Breast epithelium (tissue), 4 donors: ENCODE measurements around the gene SLC34A1. TPM values are rescaled to one million over a fixed set of nuclear protein-coding genes. Genes with fewer than 3 reads are reported as not detected.
A peak's percentile ranks its signal among the peaks of the same experiment; 100 is the strongest.
"Not testable (repeated sequence)": the region's sequence is repeated elsewhere in the genome, so short reads cannot be mapped to it uniquely, and the experiment has no call there.

Source experiments
- DNase-seq, 2 donors: peaks; one replicate each; pipeline ENCODE4 v3.0.0-alpha.2; 2019; ENCODE audit warnings: low spot score in 2 of 2
- H3K27ac ChIP-seq, 2 donors: fragments of 200-600 bp; sonication (generic) in 1 of 2; one replicate each; pipeline ENCODE4 v1.5.1; 2016 to 2019; ENCODE audit warnings: mild to moderate bottlenecking in 1 of 2
- H3K27me3 ChIP-seq, 2 donors: fragments of 200-600 bp; sonication (generic) in 1 of 2; one replicate each; pipeline versions ENCODE4 v1.5.1 to v1.6.0; 2017 to 2019; ENCODE audit warnings: control low read depth in 1 of 2, mild to moderate bottlenecking in 1 of 2
- H3K36me3 ChIP-seq: fragments of 200-600 bp; one replicate; pipeline ENCODE4 v1.5.1; 2019
- H3K4me1 ChIP-seq, 2 donors: fragments of 200-600 bp; sonication (generic); one replicate each; pipeline ENCODE4 v1.5.1; 2016 to 2019; ENCODE audit warnings: control low read depth in 1 of 2
- H3K4me3 ChIP-seq, 3 donors: fragments of 200-600 bp; sonication (generic); 1 replicate in 2 of 3; 2 replicates in 1 of 3; pipeline ENCODE4 v1.5.1; 2016 to 2019; ENCODE audit warnings: mild to moderate bottlenecking in 3 of 3, moderate library complexity in 2 of 3
- H3K9me3 ChIP-seq, 2 donors: fragments of 200-600 bp; sonication (generic) in 1 of 2; one replicate each; pipeline ENCODE4 v1.5.1; 2016 to 2019; ENCODE audit warnings: control low read depth in 1 of 2
- CTCF ChIP-seq, 3 donors: fragments of 450-650 bp; IDR thresholded peaks; one replicate each; pipeline ENCODE4 v1.5.1; 2016 to 2017; ENCODE audit warnings: antibody characterized with exemption in 3 of 3, mild to moderate bottlenecking in 3 of 3, moderate library complexity in 3 of 3
- POLR2A ChIP-seq: fragments of 450-650 bp; IDR thresholded peaks from one replicate; pipeline ENCODE4 v1.6.1; 2016; ENCODE audit warnings: antibody characterized with exemption, mild to moderate bottlenecking, moderate library complexity
- POLR2AphosphoS5 ChIP-seq, 3 donors: sonication (generic); formaldehyde crosslinking; IDR thresholded peaks; one replicate each; pipeline ENCODE4 v1.6.1; 2017; ENCODE audit warnings: antibody characterized with exemption in 3 of 3
- intact Hi-C: fragments of 100-400 bp; cut with DNase I; formaldehyde crosslinking; loops from one replicate; pipeline ENCODE4 v1.15.1; 2023; ENCODE audit warnings: low total_unique reads
- total RNA-seq, 3 donors: library from RNA; depleted of rRNA; stranded (reverse); fragments of >200 nt; gene quantifications; one replicate each; pipeline ENCODE4 v1.1.0, GENCODE V29; 2016

Gene SLC34A1
- total RNA-seq, 3 donors from 2014 or later, result not detected

GRCh38 chr5:177372910-177373309 is 11.3 kb upstream of the SLC34A1 start:
- no peaks in the 10 kb centered on the region for H3K4me1 ChIP-seq
- no peak overlapping the region for H3K27ac ChIP-seq
- TF ChIP-seq CTCF (IDR thresholded peaks at IDR 0.05), result no peak
- TF ChIP-seq POLR2AphosphoS5 (IDR thresholded peaks at IDR 0.05), result no peak
- TF ChIP-seq POLR2A, result no peak
- DNase-seq, result no peak
- intact Hi-C loops, result no loop called here
- no peaks in the 10 kb centered on the region for H3K36me3 ChIP-seq
- H3K27me3 ChIP-seq, result no peaks in the 10 kb centered on the region
- H3K9me3 ChIP-seq, result no peaks in the 10 kb centered on the region
- no peak overlapping the region for H3K4me3 ChIP-seq

DNA sequence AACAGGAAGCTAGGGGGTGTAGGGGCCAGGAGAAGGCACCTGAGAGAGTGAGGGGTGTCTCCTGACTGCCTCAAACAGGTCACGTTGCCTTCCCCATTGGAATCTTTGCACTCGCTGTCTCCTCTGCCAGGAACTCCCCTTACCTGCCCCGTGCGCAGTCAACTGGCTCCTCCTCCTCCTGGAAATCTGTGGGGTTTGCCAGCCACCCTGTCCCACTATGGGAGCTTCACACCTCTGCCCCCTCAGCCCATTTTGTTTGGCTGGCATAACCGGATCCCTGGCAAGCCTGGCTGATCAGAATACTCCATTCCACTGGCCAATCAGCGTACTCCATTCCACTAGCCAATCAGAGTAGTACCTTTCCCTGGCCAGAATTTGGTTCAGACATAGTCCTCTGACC is 10.4 kb upstream of the SLC34A1 start:
- TF ChIP-seq POLR2AphosphoS5 (IDR thresholded peaks at IDR 0.05) (no peak), POLR2A (no peak), CTCF (IDR thresholded peaks at IDR 0.05) (no peak)
- H3K36me3 ChIP-seq, result no peaks in the 10 kb centered on the region
- no peak overlapping the region for H3K4me3 ChIP-seq
- intact Hi-C loops, result no loop called here
- H3K27me3 ChIP-seq, result no peaks in the 10 kb centered on the region
- peak overlapping the region; percentile 58 to 66 for H3K27ac ChIP-seq
- H3K4me1 ChIP-seq, result no peaks in the 10 kb centered on the region
- no peak for DNase-seq
- no peaks in the 10 kb centered on the region for H3K9me3 ChIP-seq

DNA sequence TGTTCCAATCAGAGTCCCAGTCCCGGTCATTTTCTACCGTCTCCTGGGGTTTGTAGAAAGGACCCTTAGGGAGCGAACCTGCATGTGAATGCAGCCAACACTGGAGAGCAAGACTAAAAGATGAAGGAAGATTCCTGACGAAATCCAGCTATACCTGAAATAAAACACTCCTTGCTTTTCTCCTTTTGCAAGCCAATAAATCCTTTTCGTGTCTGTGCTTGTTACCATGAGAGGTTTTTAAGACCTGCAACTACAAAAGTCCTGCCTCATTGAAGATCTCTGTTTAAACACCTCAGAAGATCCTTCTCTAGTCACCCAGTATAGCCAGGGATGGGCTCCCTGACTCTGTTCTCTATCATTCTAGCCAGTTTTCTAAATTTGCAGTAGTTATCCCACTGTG is 10.0 kb upstream of the SLC34A1 start:
- intact Hi-C loops, result no loop called here
- Histone ChIP-seq H3K27ac (peak overlapping the region in 1 of 2 donors; percentile 66), H3K36me3 (no peaks in the 10 kb centered on the region)

DNA sequence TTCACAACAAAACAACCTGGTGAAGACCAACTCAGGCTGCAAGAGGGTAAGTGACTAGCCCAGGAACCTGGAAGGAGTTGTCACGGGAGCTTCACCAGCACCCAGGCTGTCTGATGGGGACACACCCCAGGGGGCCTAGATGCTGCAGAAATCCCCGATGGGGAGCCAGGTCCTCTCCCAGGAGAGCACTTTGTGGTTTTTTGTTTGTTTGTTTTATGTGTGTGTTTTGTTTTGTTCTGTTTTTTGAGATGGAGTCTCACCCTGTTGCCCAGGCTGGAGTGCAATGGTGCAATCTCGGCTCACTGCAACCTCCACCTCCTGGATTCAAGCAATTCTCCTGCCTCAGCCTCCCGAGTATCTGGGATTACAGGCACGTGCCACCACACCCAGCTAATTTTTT is 8.7 kb upstream of the SLC34A1 start:
- H3K27ac ChIP-seq, H3K36me3 ChIP-seq, H3K4me3 ChIP-seq, DNase-seq, intact Hi-C loops, H3K9me3 ChIP-seq, H3K4me1 ChIP-seq, H3K27me3 ChIP-seq: not testable (repeated sequence)

More for the DNA sequence above, 10.0 kb upstream of the SLC34A1 start:
- Histone ChIP-seq H3K27me3 (no peaks in the 10 kb centered on the region), H3K4me1 (no peaks in the 10 kb centered on the region), H3K4me3 (no peak overlapping the region), H3K9me3 (no peaks in the 10 kb centered on the region)
- DNase-seq, result no peak
- no peak for TF ChIP-seq CTCF (IDR thresholded peaks at IDR 0.05)
- TF ChIP-seq POLR2A, result no peak
- no peak for TF ChIP-seq POLR2AphosphoS5 (IDR thresholded peaks at IDR 0.05)

- TF ChIP-seq POLR2A (no peak), CTCF (IDR thresholded peaks at IDR 0.05) (no peak), POLR2AphosphoS5 (IDR thresholded peaks at IDR 0.05) (no peak)
- intact Hi-C loops, result no loop called here
- Histone ChIP-seq H3K36me3 (no peaks in the 10 kb centered on the region), H3K4me3 (no peak overlapping the region), H3K4me1 (no peaks in the 10 kb centered on the region), H3K27ac (no peak overlapping the region), H3K27me3 (no peaks in the 10 kb centered on the region), H3K9me3 (no peaks in the 10 kb centered on the region)
- no peak for DNase-seq
Measured at GRCh38 chr5:177376107-177376506, 8.1 kb upstream of the SLC34A1 start.
